ENCODE results near the gene DDX42. TPM values are rescaled to one million over a fixed set of nuclear protein-coding genes. Genes with fewer than 3 reads are reported as not detected.

The DDX42 gene
- total RNA-seq, 1 donor, result 76.3 TPM

DNA sequence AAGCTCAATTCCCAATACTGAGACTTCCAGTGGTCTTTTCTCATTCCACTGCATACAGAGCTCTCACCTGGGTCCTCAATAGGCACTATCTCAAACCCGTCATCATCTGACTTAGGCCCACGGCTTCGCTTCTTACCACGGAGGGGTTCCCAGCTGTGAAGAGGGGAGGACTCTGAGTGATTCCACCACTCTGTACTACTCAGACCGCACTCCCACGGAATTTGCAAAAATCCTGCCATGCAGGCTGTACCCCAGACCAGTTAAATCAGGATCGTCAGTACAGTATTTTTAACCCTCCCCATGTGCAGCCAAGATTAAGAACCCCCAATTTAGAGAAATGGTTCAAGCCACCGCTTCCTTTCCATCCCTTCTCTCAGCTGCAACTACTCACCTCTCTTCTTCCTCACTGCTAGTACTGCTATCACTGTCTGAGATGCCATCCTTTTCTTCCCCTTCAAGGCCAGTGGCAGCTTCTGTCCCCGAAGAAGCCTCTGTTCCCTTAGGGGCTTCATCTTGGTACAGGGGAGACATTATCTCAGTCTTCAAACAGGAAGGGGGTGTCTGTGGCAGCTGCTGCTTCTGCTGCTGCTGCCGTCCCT lies 47.1 kb downstream of the DDX42 start:
- no peak for DNase-seq (ENCODE audit: low read depth)
- H3K4me3 ChIP-seq (ENCODE audit: low read depth, low read length), result no peak overlapping the region
- TF ChIP-seq, protein P1, sequence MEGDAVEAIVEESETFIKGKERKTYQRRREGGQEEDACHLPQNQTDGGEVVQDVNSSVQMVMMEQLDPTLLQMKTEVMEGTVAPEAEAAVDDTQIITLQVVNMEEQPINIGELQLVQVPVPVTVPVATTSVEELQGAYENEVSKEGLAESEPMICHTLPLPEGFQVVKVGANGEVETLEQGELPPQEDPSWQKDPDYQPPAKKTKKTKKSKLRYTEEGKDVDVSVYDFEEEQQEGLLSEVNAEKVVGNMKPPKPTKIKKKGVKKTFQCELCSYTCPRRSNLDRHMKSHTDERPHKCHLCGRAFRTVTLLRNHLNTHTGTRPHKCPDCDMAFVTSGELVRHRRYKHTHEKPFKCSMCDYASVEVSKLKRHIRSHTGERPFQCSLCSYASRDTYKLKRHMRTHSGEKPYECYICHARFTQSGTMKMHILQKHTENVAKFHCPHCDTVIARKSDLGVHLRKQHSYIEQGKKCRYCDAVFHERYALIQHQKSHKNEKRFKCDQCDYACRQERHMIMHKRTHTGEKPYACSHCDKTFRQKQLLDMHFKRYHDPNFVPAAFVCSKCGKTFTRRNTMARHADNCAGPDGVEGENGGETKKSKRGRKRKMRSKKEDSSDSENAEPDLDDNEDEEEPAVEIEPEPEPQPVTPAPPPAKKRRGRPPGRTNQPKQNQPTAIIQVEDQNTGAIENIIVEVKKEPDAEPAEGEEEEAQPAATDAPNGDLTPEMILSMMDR (IDR thresholded peaks at IDR 0.05; ENCODE audit: insufficient read depth, low read length), result no peak

DNA sequence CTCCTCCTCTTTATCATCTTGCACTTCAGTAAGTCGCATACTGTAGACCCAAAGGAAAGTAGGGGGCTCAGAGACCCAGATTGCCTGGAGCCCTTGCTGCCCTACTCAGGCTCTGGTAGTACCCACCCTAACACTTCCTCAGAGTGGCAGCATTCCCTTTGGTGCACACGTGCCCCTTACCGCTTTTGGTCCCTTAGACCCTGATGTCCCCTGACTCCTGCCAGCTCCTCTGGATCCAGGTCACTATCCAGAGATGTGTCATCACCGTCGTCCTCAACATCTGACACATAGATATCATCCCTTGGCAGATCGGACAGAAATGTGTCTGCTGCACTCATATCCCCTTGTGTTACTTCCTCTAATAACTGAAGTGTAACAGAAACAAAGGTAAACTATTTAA lies 47.8 kb downstream of the DDX42 start:
- H3K4me3 ChIP-seq (ENCODE audit: low read depth, low read length), result no peak overlapping the region
- TF ChIP-seq, protein P1 (IDR thresholded peaks at IDR 0.05; ENCODE audit: insufficient read depth, low read length), result no peak
- DNase-seq (ENCODE audit: low read depth), result no peak

DNA sequence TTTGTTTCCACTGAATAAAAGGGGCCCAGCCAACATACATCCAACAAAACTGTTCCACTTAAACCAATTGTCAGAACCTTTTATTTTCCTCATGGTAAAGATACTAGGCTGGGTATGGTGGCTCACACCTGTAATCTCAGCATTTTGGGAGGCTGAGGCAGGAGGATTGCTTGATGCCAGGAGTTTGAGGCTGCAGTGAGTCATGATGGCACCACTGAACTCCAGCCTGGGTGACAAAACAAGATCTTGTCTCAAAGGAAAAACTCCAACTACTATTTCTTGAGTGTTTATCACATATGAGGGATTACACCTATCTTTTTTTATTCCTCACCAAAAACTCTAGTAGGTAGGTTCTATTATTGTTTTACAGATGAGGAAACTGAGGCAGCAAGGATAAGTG lies 48.6 kb downstream of the DDX42 start:
- TF ChIP-seq, protein P1 (IDR thresholded peaks at IDR 0.05; ENCODE audit: insufficient read depth, low read length), result no peak
- H3K4me3 ChIP-seq (ENCODE audit: low read depth, low read length), result no peak overlapping the region
- no peak for DNase-seq (ENCODE audit: low read depth)

DNA sequence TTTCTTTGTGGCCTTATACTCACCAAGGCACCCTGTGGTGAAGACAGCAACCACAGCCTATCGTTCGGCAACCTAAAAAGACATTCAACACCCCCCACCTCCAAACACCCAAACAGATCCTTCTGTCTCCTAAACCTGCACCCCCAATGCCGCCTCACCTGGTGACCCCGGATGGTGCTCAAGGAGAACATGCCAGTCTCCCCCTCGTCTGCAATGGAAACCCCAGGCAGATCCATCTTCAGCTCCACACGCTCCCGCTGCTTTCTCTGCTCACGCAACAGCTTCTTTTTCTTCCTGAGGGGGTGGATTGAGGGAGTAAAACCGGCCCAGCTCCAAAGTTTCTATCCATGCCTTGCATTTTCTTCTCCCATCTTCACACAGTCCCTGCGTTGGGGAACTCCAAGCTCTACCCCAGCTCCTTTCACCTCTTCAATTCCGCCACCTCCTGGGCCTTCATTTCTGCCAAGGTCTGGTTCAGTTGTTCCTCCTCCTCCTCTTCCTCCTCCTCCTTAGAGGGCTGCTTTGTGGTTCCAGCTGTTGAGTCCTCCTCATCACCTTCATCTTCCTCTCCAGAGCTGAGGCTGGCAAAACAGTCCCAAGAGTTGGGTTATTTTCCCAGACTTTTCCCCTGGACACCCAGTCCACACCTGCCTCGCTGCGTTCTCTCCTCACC lies 49.8 kb downstream of the DDX42 start:
- DNase-seq (ENCODE audit: low read depth), result no peak
- TF ChIP-seq, protein P1 (IDR thresholded peaks at IDR 0.05; ENCODE audit: insufficient read depth, low read length), result no peak
- H3K4me3 ChIP-seq (ENCODE audit: low read depth, low read length), result no peak overlapping the region

DNA sequence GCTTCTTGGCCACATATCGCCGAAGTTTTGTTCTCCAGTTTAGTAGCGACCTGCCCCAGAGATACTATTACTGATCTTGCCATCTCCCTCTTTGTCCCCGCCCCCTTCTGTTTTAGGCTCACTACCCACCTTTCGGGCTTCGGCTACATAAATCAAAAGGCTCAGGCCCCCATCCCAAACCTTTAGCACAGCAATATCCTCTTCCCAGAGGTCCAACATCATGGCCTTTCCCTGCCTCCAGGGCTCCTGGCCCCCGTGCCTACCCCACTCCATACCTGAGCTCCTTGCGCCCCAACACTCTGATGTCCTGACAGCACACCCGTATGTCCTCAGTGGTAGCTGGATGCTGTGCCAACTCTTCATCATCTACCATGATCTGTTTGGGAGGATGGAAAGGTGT lies 50.4 kb downstream of the DDX42 start:
- TF ChIP-seq, protein P1 (IDR thresholded peaks at IDR 0.05; ENCODE audit: insufficient read depth, low read length), result no peak
- DNase-seq (ENCODE audit: low read depth), result no peak
- no peak overlapping the region for H3K4me3 ChIP-seq (ENCODE audit: low read depth, low read length)

DNA sequence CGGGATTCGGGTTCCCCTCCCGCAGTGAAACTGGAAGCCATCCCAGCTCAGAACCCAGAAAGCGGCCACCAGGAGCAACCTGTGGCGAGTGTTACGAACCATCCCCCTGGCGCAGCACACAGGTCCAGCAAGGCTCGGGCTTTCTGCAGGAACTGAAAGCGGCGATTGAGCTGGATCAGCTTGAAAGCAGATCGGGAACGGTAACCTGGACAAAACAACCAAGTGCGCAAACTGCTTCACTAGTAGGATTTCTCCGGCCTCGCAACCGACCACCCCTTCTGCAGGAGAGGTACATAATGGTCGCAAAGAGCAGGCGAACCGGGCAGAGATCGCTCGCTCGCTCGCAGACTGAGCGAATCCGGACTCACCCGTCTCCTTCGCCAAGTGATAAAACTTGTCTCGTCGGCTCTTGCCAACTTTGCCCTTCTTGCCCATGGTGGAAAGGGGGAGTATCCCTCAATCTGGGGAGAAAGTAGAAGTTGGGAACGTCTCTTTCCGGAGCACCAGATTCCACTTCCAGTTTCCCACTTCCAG lies 52.6 kb downstream of the DDX42 start:
- TF ChIP-seq, protein P1 (IDR thresholded peaks at IDR 0.05; ENCODE audit: insufficient read depth, low read length), result no peak
- no peak for DNase-seq (ENCODE audit: low read depth)
- peak overlapping the region; percentile 93 for H3K4me3 ChIP-seq (ENCODE audit: low read depth, low read length)

All from fibroblast of the aortic adventitia (primary cell).